ENCODE results near the gene DPP10.

DNA sequence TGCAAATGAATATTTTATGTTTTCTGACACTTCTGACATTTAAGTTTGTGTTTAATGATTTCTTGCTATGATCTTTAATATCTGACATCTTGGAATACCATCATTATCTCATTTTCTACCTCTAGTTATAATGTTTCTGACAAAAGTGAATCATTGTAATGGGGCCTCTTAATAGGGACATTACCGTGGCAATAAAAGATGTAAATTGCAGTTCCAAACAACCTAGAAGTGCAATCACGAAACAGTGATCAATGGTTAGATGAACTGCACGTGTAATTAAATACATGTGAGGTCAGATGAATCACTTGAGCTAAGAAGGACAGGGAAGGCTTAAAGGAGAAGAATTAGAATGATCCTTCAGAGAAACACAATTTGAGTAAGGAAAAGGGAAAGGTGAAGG lies 1078.3 kb downstream of the DPP10 start:
- TF ChIP-seq ZNF16 (tag by site-specific recombination; IDR thresholded peaks at IDR 0.05; ENCODE audit: low read depth) = no peak
- TF ChIP-seq, protein P1, sequence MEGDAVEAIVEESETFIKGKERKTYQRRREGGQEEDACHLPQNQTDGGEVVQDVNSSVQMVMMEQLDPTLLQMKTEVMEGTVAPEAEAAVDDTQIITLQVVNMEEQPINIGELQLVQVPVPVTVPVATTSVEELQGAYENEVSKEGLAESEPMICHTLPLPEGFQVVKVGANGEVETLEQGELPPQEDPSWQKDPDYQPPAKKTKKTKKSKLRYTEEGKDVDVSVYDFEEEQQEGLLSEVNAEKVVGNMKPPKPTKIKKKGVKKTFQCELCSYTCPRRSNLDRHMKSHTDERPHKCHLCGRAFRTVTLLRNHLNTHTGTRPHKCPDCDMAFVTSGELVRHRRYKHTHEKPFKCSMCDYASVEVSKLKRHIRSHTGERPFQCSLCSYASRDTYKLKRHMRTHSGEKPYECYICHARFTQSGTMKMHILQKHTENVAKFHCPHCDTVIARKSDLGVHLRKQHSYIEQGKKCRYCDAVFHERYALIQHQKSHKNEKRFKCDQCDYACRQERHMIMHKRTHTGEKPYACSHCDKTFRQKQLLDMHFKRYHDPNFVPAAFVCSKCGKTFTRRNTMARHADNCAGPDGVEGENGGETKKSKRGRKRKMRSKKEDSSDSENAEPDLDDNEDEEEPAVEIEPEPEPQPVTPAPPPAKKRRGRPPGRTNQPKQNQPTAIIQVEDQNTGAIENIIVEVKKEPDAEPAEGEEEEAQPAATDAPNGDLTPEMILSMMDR (tag by site-specific recombination; IDR thresholded peaks at IDR 0.05) = no peak
- TF ChIP-seq BCL11B (tag by site-specific recombination; IDR thresholded peaks at IDR 0.05; ENCODE audit: low read depth) = no peak
- TF ChIP-seq, protein P2, sequence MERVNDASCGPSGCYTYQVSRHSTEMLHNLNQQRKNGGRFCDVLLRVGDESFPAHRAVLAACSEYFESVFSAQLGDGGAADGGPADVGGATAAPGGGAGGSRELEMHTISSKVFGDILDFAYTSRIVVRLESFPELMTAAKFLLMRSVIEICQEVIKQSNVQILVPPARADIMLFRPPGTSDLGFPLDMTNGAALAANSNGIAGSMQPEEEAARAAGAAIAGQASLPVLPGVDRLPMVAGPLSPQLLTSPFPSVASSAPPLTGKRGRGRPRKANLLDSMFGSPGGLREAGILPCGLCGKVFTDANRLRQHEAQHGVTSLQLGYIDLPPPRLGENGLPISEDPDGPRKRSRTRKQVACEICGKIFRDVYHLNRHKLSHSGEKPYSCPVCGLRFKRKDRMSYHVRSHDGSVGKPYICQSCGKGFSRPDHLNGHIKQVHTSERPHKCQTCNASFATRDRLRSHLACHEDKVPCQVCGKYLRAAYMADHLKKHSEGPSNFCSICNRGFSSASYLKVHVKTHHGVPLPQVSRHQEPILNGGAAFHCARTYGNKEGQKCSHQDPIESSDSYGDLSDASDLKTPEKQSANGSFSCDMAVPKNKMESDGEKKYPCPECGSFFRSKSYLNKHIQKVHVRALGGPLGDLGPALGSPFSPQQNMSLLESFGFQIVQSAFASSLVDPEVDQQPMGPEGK (tag by site-specific recombination; IDR thresholded peaks at IDR 0.05) = no peak
- no peak for TF ChIP-seq OSR2 (tag by site-specific recombination; IDR thresholded peaks at IDR 0.05)
- TF ChIP-seq ZNF341 (tag by site-specific recombination; IDR thresholded peaks at IDR 0.05; ENCODE audit: low read depth) = no peak
- TF ChIP-seq, protein P3, sequence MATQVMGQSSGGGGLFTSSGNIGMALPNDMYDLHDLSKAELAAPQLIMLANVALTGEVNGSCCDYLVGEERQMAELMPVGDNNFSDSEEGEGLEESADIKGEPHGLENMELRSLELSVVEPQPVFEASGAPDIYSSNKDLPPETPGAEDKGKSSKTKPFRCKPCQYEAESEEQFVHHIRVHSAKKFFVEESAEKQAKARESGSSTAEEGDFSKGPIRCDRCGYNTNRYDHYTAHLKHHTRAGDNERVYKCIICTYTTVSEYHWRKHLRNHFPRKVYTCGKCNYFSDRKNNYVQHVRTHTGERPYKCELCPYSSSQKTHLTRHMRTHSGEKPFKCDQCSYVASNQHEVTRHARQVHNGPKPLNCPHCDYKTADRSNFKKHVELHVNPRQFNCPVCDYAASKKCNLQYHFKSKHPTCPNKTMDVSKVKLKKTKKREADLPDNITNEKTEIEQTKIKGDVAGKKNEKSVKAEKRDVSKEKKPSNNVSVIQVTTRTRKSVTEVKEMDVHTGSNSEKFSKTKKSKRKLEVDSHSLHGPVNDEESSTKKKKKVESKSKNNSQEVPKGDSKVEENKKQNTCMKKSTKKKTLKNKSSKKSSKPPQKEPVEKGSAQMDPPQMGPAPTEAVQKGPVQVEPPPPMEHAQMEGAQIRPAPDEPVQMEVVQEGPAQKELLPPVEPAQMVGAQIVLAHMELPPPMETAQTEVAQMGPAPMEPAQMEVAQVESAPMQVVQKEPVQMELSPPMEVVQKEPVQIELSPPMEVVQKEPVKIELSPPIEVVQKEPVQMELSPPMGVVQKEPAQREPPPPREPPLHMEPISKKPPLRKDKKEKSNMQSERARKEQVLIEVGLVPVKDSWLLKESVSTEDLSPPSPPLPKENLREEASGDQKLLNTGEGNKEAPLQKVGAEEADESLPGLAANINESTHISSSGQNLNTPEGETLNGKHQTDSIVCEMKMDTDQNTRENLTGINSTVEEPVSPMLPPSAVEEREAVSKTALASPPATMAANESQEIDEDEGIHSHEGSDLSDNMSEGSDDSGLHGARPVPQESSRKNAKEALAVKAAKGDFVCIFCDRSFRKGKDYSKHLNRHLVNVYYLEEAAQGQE (tag by site-specific recombination; IDR thresholded peaks at IDR 0.05) = no peak
- TF ChIP-seq ZNF623 (tag by site-specific recombination; IDR thresholded peaks at IDR 0.05) = no peak
